ENCODE measurements around the gene PHKB.

The PHKB gene

GRCh38 chr16:47567321-47567720, 106.2 kb downstream of the PHKB start:
- no peak for DNase-seq (ENCODE audit: low read depth, low spot score)

- no peak for DNase-seq (ENCODE audit: low read depth, low spot score)
Measured at GRCh38 chr16:47568351-47568750, 107.2 kb downstream of the PHKB start.

GRCh38 chr16:47571049-47571448, 109.9 kb downstream of the PHKB start:
- no peak for DNase-seq (ENCODE audit: low read depth, low spot score)

GRCh38 chr16:47571711-47572110, 110.6 kb downstream of the PHKB start:
- DNase-seq (ENCODE audit: low read depth, low spot score) = no peak

- DNase-seq (ENCODE audit: low read depth, low spot score) = no peak
Measured at GRCh38 chr16:47574091-47575054, 113.2 kb downstream of the PHKB start.

GRCh38 chr16:47577029-47577428, 115.9 kb downstream of the PHKB start:
- DNase-seq (ENCODE audit: low read depth, low spot score) = no peak

GRCh38 chr16:47578033-47578432, 116.9 kb downstream of the PHKB start:
- DNase-seq (ENCODE audit: low read depth, low spot score) = no peak

GRCh38 chr16:47578573-47578972, 117.4 kb downstream of the PHKB start:
- no peak for DNase-seq (ENCODE audit: low read depth, low spot score)

- DNase-seq (ENCODE audit: low read depth, low spot score) = no peak
Measured at GRCh38 chr16:47581114-47581513, 120.0 kb downstream of the PHKB start.

GRCh38 chr16:47584464-47585225, 123.5 kb downstream of the PHKB start:
- no peak for DNase-seq (ENCODE audit: low read depth, low spot score)

GRCh38 chr16:47586121-47586520, 125.0 kb downstream of the PHKB start:
- no peak for DNase-seq (ENCODE audit: low read depth, low spot score)

- no peak for DNase-seq (ENCODE audit: low read depth, low spot score)
Measured at GRCh38 chr16:47590472-47590871, 129.3 kb downstream of the PHKB start.

- no peak for DNase-seq (ENCODE audit: low read depth, low spot score)
Measured at GRCh38 chr16:47592232-47592631, 131.1 kb downstream of the PHKB start.

GRCh38 chr16:47599512-47599911, 138.4 kb downstream of the PHKB start:
- no peak for DNase-seq (ENCODE audit: low read depth, low spot score)

- DNase-seq (ENCODE audit: low read depth, low spot score) = no peak
Measured at GRCh38 chr16:47600376-47600775, 139.2 kb downstream of the PHKB start.

GRCh38 chr16:47604306-47604705, 143.2 kb downstream of the PHKB start:
- no peak for DNase-seq (ENCODE audit: low read depth, low spot score)

GRCh38 chr16:47611042-47611441, 149.9 kb downstream of the PHKB start:
- no peak for DNase-seq (ENCODE audit: low read depth, low spot score)

GRCh38 chr16:47611848-47612493, 150.8 kb downstream of the PHKB start:
- no peak for DNase-seq (ENCODE audit: low read depth, low spot score)

- no peak for DNase-seq (ENCODE audit: low read depth, low spot score)
Measured at GRCh38 chr16:47612711-47613110, 151.6 kb downstream of the PHKB start.

GRCh38 chr16:47613251-47613650, 152.1 kb downstream of the PHKB start:
- no peak for DNase-seq (ENCODE audit: low read depth, low spot score)

GRCh38 chr16:47617732-47618131, 156.6 kb downstream of the PHKB start:
- DNase-seq (ENCODE audit: low read depth, low spot score) = no peak

All from activated naive CD8-positive, alpha-beta T cell treated with anti-CD3 and anti-CD28 coated beads, Interleukin-2, amount 50 U/mL, for 16 hours (primary cell).